ENCODE results near the gene PATJ.

Gene PATJ

GRCh38 chr1:61968869-61969268, 226.6 kb downstream of the PATJ start:
- no peak for DNase-seq (ENCODE audit: low spot score)
- TF ChIP-seq CTCF (IDR thresholded peaks at IDR 0.05; ENCODE audit: extremely low read depth, missing control alignments), result no peak

GRCh38 chr1:61973100-61973837, 231.0 kb downstream of the PATJ start:
- DNase-seq (ENCODE audit: low spot score), result no peak
- TF ChIP-seq CTCF (IDR thresholded peaks at IDR 0.05; ENCODE audit: extremely low read depth, missing control alignments), result no peak

GRCh38 chr1:61975638-61976037, 233.4 kb downstream of the PATJ start:
- TF ChIP-seq CTCF (IDR thresholded peaks at IDR 0.05; ENCODE audit: extremely low read depth, missing control alignments), result no peak
- no peak for DNase-seq (ENCODE audit: low spot score)

GRCh38 chr1:61976566-61976965, 234.3 kb downstream of the PATJ start:
- no peak for DNase-seq (ENCODE audit: low spot score)
- TF ChIP-seq CTCF (IDR thresholded peaks at IDR 0.05; ENCODE audit: extremely low read depth, missing control alignments), result no peak

- no peak for DNase-seq (ENCODE audit: low spot score)
- no peak for TF ChIP-seq CTCF (IDR thresholded peaks at IDR 0.05; ENCODE audit: extremely low read depth, missing control alignments)
These were observed 236.5 kb downstream of the PATJ start for GRCh38 chr1:61978796-61979195.

GRCh38 chr1:61979729-61980128, 237.4 kb downstream of the PATJ start:
- no peak for DNase-seq (ENCODE audit: low spot score)
- TF ChIP-seq CTCF (IDR thresholded peaks at IDR 0.05; ENCODE audit: extremely low read depth, missing control alignments), result no peak

- DNase-seq (ENCODE audit: low spot score), result no peak
- no peak for TF ChIP-seq CTCF (IDR thresholded peaks at IDR 0.05; ENCODE audit: extremely low read depth, missing control alignments)
These were observed 238.3 kb downstream of the PATJ start for GRCh38 chr1:61980561-61980960.

Data from GM20000 (cell line).